HepG2 (cell line): ENCODE results near the gene CDC42EP1. TPM values are rescaled to one million over a fixed set of nuclear protein-coding genes. Genes with fewer than 3 reads are reported as not detected.
A peak's percentile ranks its signal among the peaks of the same experiment; 100 is the strongest.

Source experiments
- ATAC-seq: fragments of 200-7000 bp; cut with Tn5 transposase; 3 replicates; pipeline ENCODE4 v1.9.1; 2020; ENCODE audit warnings: mild to moderate bottlenecking, moderate library complexity
- BruUV-seq: library from RNA; stranded (reverse); fragments of 400-500 nt; replicated peaks from 2 replicates; lab custom pipeline; 2021; lab: Mats Ljungman, UMichigan
- CTCF ChIA-PET: fragments of 300-600 bp; formaldehyde crosslinking; extraction: SDS; loops from one replicate; lab custom pipeline; 2021; ENCODE audit warnings: low total read pairs, inconsistent platforms, low intra/inter-chr PET ratio; lab: Yijun Ruan, JAX
- POLR2A ChIA-PET: fragments of 350-600 bp; sonication (Branson Sonifier 250); formaldehyde crosslinking; loops from one replicate; lab custom pipeline; 2020; ENCODE audit warnings: antibody characterized with exemption, inconsistent platforms; lab: Yijun Ruan, JAX
- DNase-seq: peaks from one replicate; pipeline ENCODE4 v3.0.0-alpha.2; 2015; ENCODE audit warnings: low spot score
- FAIRE-seq: peaks from 3 replicates; lab custom pipeline; 2011; peaks lifted over from hg19 to GRCh38; lab: Jason Lieb, UNC
- H2AFZ ChIP-seq: one replicate; pipeline ENCODE4 v1.6.1; 2011; ENCODE audit warnings: low read length, inconsistent platforms
- H3K27ac ChIP-seq: fragments of 300-600 bp; 3 replicates; pipeline ENCODE4 v1.8.0; 2011; ENCODE audit warnings: mixed run types, mild to moderate bottlenecking, mixed read lengths, low read length, inconsistent platforms; ENCODE audit not compliant: insufficient read depth; ENCODE audit errors: extremely low read length
- H3K27me3 ChIP-seq, 2 experiments: fragments of 200-600 bp in 1 of 2; 2 replicates in 1 of 2; 3 replicates in 1 of 2; pipeline versions ENCODE4 v1.6.0 to v1.8.0; 2011; ENCODE audit warnings: low read length in 2 of 2, mild to moderate bottlenecking in 2 of 2, moderate library complexity in 2 of 2, inconsistent platforms in 1 of 2; ENCODE audit not compliant: insufficient read depth in 2 of 2, control insufficient read depth in 1 of 2
- H3K36me3 ChIP-seq, 2 experiments: fragments of 200-600 bp in 1 of 2; replicated peaks in 1 of 2; 2 replicates in 1 of 2; 3 replicates in 1 of 2; pipeline versions ENCODE4 v1.5.1 to v1.8.0; 2011; ENCODE audit warnings: low read length in 2 of 2, inconsistent platforms in 1 of 2; ENCODE audit not compliant: insufficient read depth in 2 of 2, control insufficient read depth in 1 of 2
- H3K4me1 ChIP-seq: 2 replicates; pipeline ENCODE4 v1.5.1; 2012; ENCODE audit warnings: low read length, inconsistent platforms; ENCODE audit not compliant: insufficient read depth
- H3K4me2 ChIP-seq: 2 replicates; pipeline ENCODE4 v1.6.0; 2011; ENCODE audit warnings: low read depth, low read length, inconsistent platforms
- H3K4me3 ChIP-seq, 3 experiments: fragments of 200-600 bp in 1 of 3; sonication (generic), shearing (Covaris generic) in 1 of 3; replicated peaks in 1 of 3; 2 replicates each; pipeline ENCODE4 v1.5.1; 2011 to 2016; ENCODE audit warnings: low read length in 3 of 3, inconsistent platforms in 2 of 3, low read depth in 2 of 3, mild to moderate bottlenecking in 2 of 3, control low read depth in 1 of 3, mixed read lengths in 1 of 3; ENCODE audit not compliant: insufficient read depth in 1 of 3
- H3K79me2 ChIP-seq: one replicate; pipeline ENCODE4 v1.6.1; 2011; ENCODE audit warnings: low read length, inconsistent platforms; ENCODE audit not compliant: insufficient read depth
- H3K9ac ChIP-seq: 2 replicates; pipeline ENCODE4 v1.6.0; 2011; ENCODE audit warnings: mild to moderate bottlenecking, low read depth, low read length, inconsistent platforms; ENCODE audit not compliant: insufficient read depth
- H3K9me3 ChIP-seq: 2 replicates; pipeline ENCODE4 v1.5.1; 2012; ENCODE audit warnings: mild to moderate bottlenecking, low read length
- H4K20me1 ChIP-seq: 2 replicates; pipeline ENCODE4 v1.6.0; 2011; ENCODE audit warnings: inconsistent platforms, mild to moderate bottlenecking, low read length, moderate library complexity; ENCODE audit not compliant: insufficient read depth
- AGO1 ChIP-seq: fragments of 200-400 bp; formaldehyde crosslinking; IDR thresholded peaks from 2 replicates; pipeline ENCODE4 v1.6.1; 2017; ENCODE audit warnings: mild to moderate bottlenecking, low read depth, low read length, moderate library complexity; ENCODE audit not compliant: poor library complexity, severe bottlenecking
- CBFB ChIP-seq: sonication (generic); formaldehyde crosslinking; IDR thresholded peaks from 2 replicates; pipeline ENCODE4 v1.4.0; 2020; ENCODE audit warnings: missing genetic modification reagents
- GABPA ChIP-seq, 2 experiments: IDR thresholded peaks; 2 replicates each; pipeline ENCODE4 v1.6.1; 2011 to 2016; ENCODE audit warnings: low read depth in 2 of 2, low read length in 1 of 2, missing biosample characterization in 1 of 2, missing genetic modification characterization in 1 of 2
- HNRNPUL1 ChIP-seq: fragments of 200-400 bp; formaldehyde crosslinking; IDR thresholded peaks from 2 replicates; pipeline ENCODE4 v1.6.1; 2017; ENCODE audit warnings: low read depth, mild to moderate bottlenecking, low read length, moderate library complexity
- MBNL3 ChIP-seq: fragments of 250-450 bp; sonication (Bioruptor Pico); conservative IDR thresholded peaks from 2 replicates; pipeline ENCODE4 v1.8.0; 2022; ENCODE audit warnings: mild to moderate bottlenecking, inconsistent platforms
- SKI ChIP-seq: fragments of 450-650 bp; IDR thresholded peaks from one replicate; pipeline ENCODE4 v1.6.1; 2018; ENCODE audit warnings: mild to moderate bottlenecking; ENCODE audit not compliant: partially characterized antibody
- TAF1 ChIP-seq: sonication (generic); formaldehyde crosslinking; IDR thresholded peaks from 2 replicates; pipeline ENCODE4 v1.4.0; 2020; ENCODE audit warnings: missing genetic modification reagents
- TARDBP ChIP-seq: sonication (generic); formaldehyde crosslinking; IDR thresholded peaks from 2 replicates; pipeline ENCODE4 v1.8.0; 2022; ENCODE audit warnings: mild to moderate bottlenecking, missing genetic modification reagents
- TRIM24 ChIP-seq: sonication (generic); formaldehyde crosslinking; IDR thresholded peaks from 2 replicates; pipeline ENCODE4 v1.8.0; 2022; ENCODE audit warnings: mild to moderate bottlenecking, missing genetic modification reagents
- ZC3H13 ChIP-seq: sonication (generic); formaldehyde crosslinking; IDR thresholded peaks from 2 replicates; pipeline ENCODE4 v1.8.1; 2023; ENCODE audit warnings: mild to moderate bottlenecking, missing genetic modification reagents, moderate library complexity
- ZNF121 ChIP-seq: sonication (generic); formaldehyde crosslinking; IDR thresholded peaks from 2 replicates; pipeline ENCODE4 v1.5.0; 2020; ENCODE audit warnings: mild to moderate bottlenecking, missing genetic modification reagents
- ZNF788 ChIP-seq: sonication (generic); formaldehyde crosslinking; IDR thresholded peaks from 2 replicates; pipeline ENCODE4 v1.5.0; 2020; ENCODE audit warnings: mild to moderate bottlenecking, missing genetic modification reagents, borderline replicate concordance
- WGBS: methylation state at CpG from one replicate; pipeline ENCODE4 v1.1.6; 2017; ENCODE audit warnings: low lambda C conversion rate; 5-methylcytosine and 5-hydroxymethylcytosine counted together
- in situ Hi-C: cut with HindIII; loops from 2 replicates; pipeline ENCODE4 v1.10.0; 2017; ENCODE audit warnings: low pct_unique_long_range_greater_than_20kb; ENCODE audit not compliant: extremely low pct_ligation_motif_present
- intact Hi-C: fragments of 100-400 bp; cut with micrococcal nuclease; formaldehyde crosslinking; loops from one replicate; pipeline ENCODE4 v1.10.0; 2022; ENCODE audit not compliant: unreplicated experiment
- polyA plus RNA-seq, 8 experiments: library from polyadenylated mRNA; depleted of rRNA in 3 of 8; stranded (reverse) in 7 of 8; unstranded in 1 of 8; fragments of >200 nt; fragmentation: Illumina TruSeq in 4 of 8; extraction: Trizol in 4 of 8; gene quantifications; 2 replicates each; pipeline versions ENCODE4 v1.2.1 to v1.2.3, GENCODE V29; 2011 to 2016; ENCODE audit warnings: low read depth in 4 of 8, missing spikeins in 1 of 8, mixed read lengths in 1 of 8; ENCODE audit not compliant: insufficient read depth in 1 of 8
- total RNA-seq, 5 experiments: library from RNA; depleted of rRNA; stranded (reverse); fragments of >200 nt; fragmentation: Illumina TruSeq; extraction: Trizol; gene quantifications; 2 replicates each; pipeline ENCODE4 v1.2.3, GENCODE V29; 2016; ENCODE audit warnings: low read depth in 1 of 5
- TF ChIP-seq, protein P1 (sequence below): sonication (generic); formaldehyde crosslinking; IDR thresholded peaks from 2 replicates; pipeline ENCODE4 v1.5.1; 2020; ENCODE audit warnings: missing genetic modification reagents, mild to moderate bottlenecking, borderline replicate concordance
- TF ChIP-seq, protein P2 (sequence below): sonication (generic); formaldehyde crosslinking; IDR thresholded peaks from 2 replicates; pipeline ENCODE4 v1.5.0; 2020; ENCODE audit warnings: mild to moderate bottlenecking, missing genetic modification reagents
- TF ChIP-seq, protein P3 (sequence below): sonication (generic); formaldehyde crosslinking; IDR thresholded peaks from 2 replicates; pipeline ENCODE4 v1.8.1; 2023; ENCODE audit warnings: missing genetic modification reagents, mild to moderate bottlenecking, borderline replicate concordance

CDC42EP1 gene
- total and polyA plus RNA-seq, 2 of the 13 experiments (the other 11 are each of a cell fraction or from before 2014, with no cell fraction given): 17.1 to 29.5 TPM

- peaks cover 20% of the 10 kb centered on the region for H3K79me2 ChIP-seq
- ChIA-PET POLR2A (interaction anchor here (0.9 to 6.0 kb wide), 28 partner anchors 8 to 235 kb away, joined by 3 to 75 read pairs (median 8); partner anchors contain the start of genes ANKRD54, GCAT, LGALS2 and NOL12), CTCF (interaction anchor here (0.8 kb wide), 1 partner anchor 24 kb away, joined by 3 read pairs; no protein-coding TSS in a partner anchor)
- TSS peak; percentile 52 for BruUV-seq
- no peak for DNase-seq
- H3K36me3 ChIP-seq: peaks cover 2 to 8% of the 10 kb centered on the region in 2 experiments; a peak in 2 of 5 replicates
- H3K4me2 ChIP-seq: peak overlapping the region; percentile 90
- H4K20me1 ChIP-seq: no peaks in the 10 kb centered on the region
- in situ Hi-C loops: loop anchor here (10.0 kb wide), 1 partner anchor 65 kb away; no protein-coding TSS in a partner anchor
- H3K4me3 ChIP-seq: peak overlapping the region; percentile 78 to 92 (median 82)
- H3K27ac ChIP-seq: peak overlapping the region; percentile 97
- H3K27me3 ChIP-seq: peaks cover 0 to 5% of the 10 kb centered on the region in 2 experiments; a peak in 1 of 5 replicates
- peak overlapping the region; percentile 80 for H3K9ac ChIP-seq
- H3K4me1 ChIP-seq: peaks cover 40% of the 10 kb centered on the region
- H3K9me3 ChIP-seq: no peaks in the 10 kb centered on the region
- intact Hi-C loops: loop anchor here (2.0 kb wide), 1 partner anchor 29 kb away; the partner anchor contains the start of gene SH3BP1
- FAIRE-seq: peak; percentile 21
- 2% methylated on average over 9 of the region's 26 CpGs for WGBS
- ATAC-seq: peak; percentile 9
- no peak overlapping the region for H2AFZ ChIP-seq
- TF ChIP-seq GABPA (IDR thresholded peaks at IDR 0.05; ENCODE audit: low read depth, low read length) (peak; percentile 39), GABPA (CRISPR knock-in tag; IDR thresholded peaks at IDR 0.05; ENCODE audit: low read depth) (peak; percentile 82), ZNF788 (CRISPR knock-in tag) (peak; percentile 25; the same call in 1 of the 2 replicates), ZC3H13 (CRISPR knock-in tag) (no peak), TRIM24 (CRISPR knock-in tag) (no peak), TARDBP (CRISPR knock-in tag) (peak; percentile 49; the same call in 1 of the 2 replicates), SKI (no peak), ZNF121 (no peak), AGO1 (no peak), CBFB (no peak), HNRNPUL1 (no peak), MBNL3 (CRISPR knock-in tag) (no peak), TAF1 (CRISPR knock-in tag) (peak; percentile 38; the same call in 1 of the 2 replicates)
- TF ChIP-seq, protein P1, sequence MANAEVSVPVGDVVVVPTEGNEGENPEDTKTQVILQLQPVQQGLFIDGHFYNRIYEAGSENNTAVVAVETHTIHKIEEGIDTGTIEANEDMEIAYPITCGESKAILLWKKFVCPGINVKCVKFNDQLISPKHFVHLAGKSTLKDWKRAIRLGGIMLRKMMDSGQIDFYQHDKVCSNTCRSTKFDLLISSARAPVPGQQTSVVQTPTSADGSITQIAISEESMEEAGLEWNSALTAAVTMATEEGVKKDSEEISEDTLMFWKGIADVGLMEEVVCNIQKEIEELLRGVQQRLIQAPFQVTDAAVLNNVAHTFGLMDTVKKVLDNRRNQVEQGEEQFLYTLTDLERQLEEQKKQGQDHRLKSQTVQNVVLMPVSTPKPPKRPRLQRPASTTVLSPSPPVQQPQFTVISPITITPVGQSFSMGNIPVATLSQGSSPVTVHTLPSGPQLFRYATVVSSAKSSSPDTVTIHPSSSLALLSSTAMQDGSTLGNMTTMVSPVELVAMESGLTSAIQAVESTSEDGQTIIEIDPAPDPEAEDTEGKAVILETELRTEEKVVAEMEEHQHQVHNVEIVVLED (CRISPR knock-in tag): 0 out of 2 replicates have a peak, but pooled peaks have one; percentile 50
- TF ChIP-seq, protein P2, sequence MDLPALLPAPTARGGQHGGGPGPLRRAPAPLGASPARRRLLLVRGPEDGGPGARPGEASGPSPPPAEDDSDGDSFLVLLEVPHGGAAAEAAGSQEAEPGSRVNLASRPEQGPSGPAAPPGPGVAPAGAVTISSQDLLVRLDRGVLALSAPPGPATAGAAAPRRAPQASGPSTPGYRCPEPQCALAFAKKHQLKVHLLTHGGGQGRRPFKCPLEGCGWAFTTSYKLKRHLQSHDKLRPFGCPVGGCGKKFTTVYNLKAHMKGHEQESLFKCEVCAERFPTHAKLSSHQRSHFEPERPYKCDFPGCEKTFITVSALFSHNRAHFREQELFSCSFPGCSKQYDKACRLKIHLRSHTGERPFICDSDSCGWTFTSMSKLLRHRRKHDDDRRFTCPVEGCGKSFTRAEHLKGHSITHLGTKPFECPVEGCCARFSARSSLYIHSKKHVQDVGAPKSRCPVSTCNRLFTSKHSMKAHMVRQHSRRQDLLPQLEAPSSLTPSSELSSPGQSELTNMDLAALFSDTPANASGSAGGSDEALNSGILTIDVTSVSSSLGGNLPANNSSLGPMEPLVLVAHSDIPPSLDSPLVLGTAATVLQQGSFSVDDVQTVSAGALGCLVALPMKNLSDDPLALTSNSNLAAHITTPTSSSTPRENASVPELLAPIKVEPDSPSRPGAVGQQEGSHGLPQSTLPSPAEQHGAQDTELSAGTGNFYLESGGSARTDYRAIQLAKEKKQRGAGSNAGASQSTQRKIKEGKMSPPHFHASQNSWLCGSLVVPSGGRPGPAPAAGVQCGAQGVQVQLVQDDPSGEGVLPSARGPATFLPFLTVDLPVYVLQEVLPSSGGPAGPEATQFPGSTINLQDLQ (CRISPR knock-in tag): 0 out of 2 replicates have a peak, but pooled peaks have one; percentile 55
- TF ChIP-seq, protein P3, sequence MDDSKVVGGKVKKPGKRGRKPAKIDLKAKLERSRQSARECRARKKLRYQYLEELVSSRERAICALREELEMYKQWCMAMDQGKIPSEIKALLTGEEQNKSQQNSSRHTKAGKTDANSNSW (CRISPR knock-in tag): no peak
These were observed 49.2 kb downstream of the CDC42EP1 start for GRCh38 chr22:37609240-37610152.
